Smooth muscle cell (in vitro differentiated cells): ENCODE results near the gene ARIH2. TPM values are rescaled to one million over a fixed set of nuclear protein-coding genes. Genes with fewer than 3 reads are reported as not detected.
A peak's percentile ranks its signal among the peaks of the same experiment; 100 is the strongest.

ENCODE experiments used
- DNase-seq: peaks from one replicate; lab custom pipeline; 2025; ENCODE audit not compliant: unreplicated experiment; lab: John Stamatoyannopoulos, UW
- H2AFZ ChIP-seq: fragments of 200-600 bp; sonication (generic); 2 replicates; pipeline ENCODE4 v1.6.0; 2016; ENCODE audit warnings: antibody characterized with exemption, low read depth, mild to moderate bottlenecking
- H3F3A ChIP-seq: fragments of 200-600 bp; sonication (generic); 2 replicates; pipeline ENCODE4 v1.6.0; 2017; ENCODE audit warnings: antibody characterized with exemption, low read depth
- H3K27ac ChIP-seq: fragments of 200-600 bp; sonication (generic); 2 replicates; pipeline ENCODE4 v1.5.1; 2016; ENCODE audit warnings: low read depth, mild to moderate bottlenecking
- H3K27me3 ChIP-seq: fragments of 200-600 bp; sonication (generic); 2 replicates; pipeline ENCODE4 v1.6.1; 2016; ENCODE audit warnings: low read depth, mild to moderate bottlenecking
- H3K36me3 ChIP-seq: fragments of 200-600 bp; sonication (generic); 2 replicates; pipeline ENCODE4 v1.5.1; 2016; ENCODE audit warnings: low read depth
- H3K4me1 ChIP-seq: fragments of 200-600 bp; sonication (generic); 2 replicates; pipeline ENCODE4 v1.5.1; 2016; ENCODE audit warnings: low read depth
- H3K4me2 ChIP-seq: fragments of 200-600 bp; sonication (generic); 2 replicates; pipeline ENCODE4 v1.6.0; 2016; ENCODE audit warnings: mild to moderate bottlenecking
- H3K4me3 ChIP-seq: fragments of 200-600 bp; sonication (generic); 2 replicates; pipeline ENCODE4 v1.5.1; 2016; ENCODE audit warnings: mild to moderate bottlenecking
- H3K79me2 ChIP-seq: fragments of 200-600 bp; sonication (generic); 2 replicates; pipeline ENCODE4 v1.6.0; 2016; ENCODE audit warnings: low read depth, mild to moderate bottlenecking
- H3K9ac ChIP-seq: fragments of 200-600 bp; sonication (generic); 2 replicates; pipeline ENCODE4 v1.6.0; 2016; ENCODE audit warnings: low read depth
- H3K9me3 ChIP-seq: fragments of 200-600 bp; sonication (generic); replicated peaks from 2 replicates; pipeline ENCODE4 v1.5.1; 2016; ENCODE audit warnings: low read depth
- H4K20me1 ChIP-seq: fragments of 200-600 bp; sonication (generic); 2 replicates; pipeline ENCODE4 v1.6.0; 2016; ENCODE audit warnings: low read depth
- WGBS: methylation state at CpG from one replicate; pipeline ENCODE4 v1.1.7; 2016; ENCODE audit warnings: low lambda C conversion rate; 5-methylcytosine and 5-hydroxymethylcytosine counted together
- polyA plus RNA-seq: library from polyadenylated mRNA; unstranded; fragments of >200 nt; fragmentation: Nextera tagmentation; extraction: Ambion mirVana; gene quantifications from 2 replicates; pipeline ENCODE4 v1.2.1, GENCODE V29; 2016
- total RNA-seq: library from RNA; depleted of rRNA; stranded (reverse); fragments of >200 nt; gene quantifications from 2 replicates; pipeline ENCODE4 v1.2.3, GENCODE V29; 2014
- TF ChIP-seq, protein P1 (sequence below): fragments of 200-600 bp; sonication (generic); IDR thresholded peaks from 2 replicates; pipeline ENCODE4 v1.5.1; 2017; ENCODE audit warnings: borderline replicate concordance, mild to moderate bottlenecking, antibody characterized with exemption; ENCODE audit not compliant: insufficient read depth, poor library complexity, severe bottlenecking

ARIH2 gene
- total and polyA plus RNA-seq, 2 experiments from 2014 or later, result 39.7 to 43.6 TPM

DNA sequence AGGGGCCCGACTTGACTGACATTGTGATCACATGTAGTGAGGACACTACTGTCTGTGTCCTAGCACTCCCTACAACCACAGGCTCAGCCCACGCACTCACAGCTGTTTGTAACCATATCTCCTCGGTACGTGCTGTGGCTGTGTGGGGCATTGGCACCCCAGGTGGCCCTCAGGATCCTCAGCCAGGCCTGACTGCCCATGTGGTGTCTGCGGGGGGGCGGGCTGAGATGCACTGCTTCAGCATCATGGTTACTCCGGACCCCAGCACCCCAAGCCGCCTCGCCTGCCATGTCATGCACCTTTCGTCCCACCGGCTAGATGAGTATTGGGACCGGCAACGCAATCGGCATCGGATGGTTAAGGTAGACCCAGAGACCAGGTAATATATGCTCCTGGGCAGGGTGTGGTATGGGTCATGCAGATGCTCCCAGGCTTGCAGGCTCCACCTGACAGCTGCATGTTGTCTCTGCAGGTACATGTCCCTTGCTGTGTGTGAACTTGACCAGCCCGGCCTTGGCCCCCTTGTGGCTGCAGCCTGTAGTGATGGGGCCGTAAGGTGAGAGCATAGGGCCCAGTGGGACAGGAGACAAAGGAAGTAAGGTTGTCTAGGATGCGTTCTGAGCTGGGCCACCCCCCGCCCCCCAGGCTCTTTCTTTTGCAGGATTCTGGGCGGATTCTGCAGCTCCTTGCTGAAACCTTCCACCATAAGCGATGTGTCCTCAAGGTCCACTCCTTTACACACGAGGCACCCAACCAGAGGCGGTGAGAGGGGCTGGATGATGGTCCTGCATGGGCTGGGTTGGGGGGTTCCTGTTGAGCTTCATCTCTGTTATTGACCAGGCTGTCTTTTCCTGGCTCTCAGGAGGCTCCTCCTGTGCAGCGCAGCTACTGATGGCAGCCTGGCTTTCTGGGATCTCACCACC lies 95.4 kb downstream of the ARIH2 start:
- WGBS, result 89% methylated on average over 24 of the region's 24 CpGs
- no peak overlapping the region for H2AFZ ChIP-seq
- H3F3A ChIP-seq, result peaks cover 10% of the 10 kb centered on the region
- no peak overlapping the region for H3K27ac ChIP-seq
- no peak overlapping the region for H3K4me2 ChIP-seq
- no peak overlapping the region for H3K9ac ChIP-seq
- H3K9me3 ChIP-seq, result no peaks in the 10 kb centered on the region
- no peaks in the 10 kb centered on the region for H3K36me3 ChIP-seq
- TF ChIP-seq, protein P1, sequence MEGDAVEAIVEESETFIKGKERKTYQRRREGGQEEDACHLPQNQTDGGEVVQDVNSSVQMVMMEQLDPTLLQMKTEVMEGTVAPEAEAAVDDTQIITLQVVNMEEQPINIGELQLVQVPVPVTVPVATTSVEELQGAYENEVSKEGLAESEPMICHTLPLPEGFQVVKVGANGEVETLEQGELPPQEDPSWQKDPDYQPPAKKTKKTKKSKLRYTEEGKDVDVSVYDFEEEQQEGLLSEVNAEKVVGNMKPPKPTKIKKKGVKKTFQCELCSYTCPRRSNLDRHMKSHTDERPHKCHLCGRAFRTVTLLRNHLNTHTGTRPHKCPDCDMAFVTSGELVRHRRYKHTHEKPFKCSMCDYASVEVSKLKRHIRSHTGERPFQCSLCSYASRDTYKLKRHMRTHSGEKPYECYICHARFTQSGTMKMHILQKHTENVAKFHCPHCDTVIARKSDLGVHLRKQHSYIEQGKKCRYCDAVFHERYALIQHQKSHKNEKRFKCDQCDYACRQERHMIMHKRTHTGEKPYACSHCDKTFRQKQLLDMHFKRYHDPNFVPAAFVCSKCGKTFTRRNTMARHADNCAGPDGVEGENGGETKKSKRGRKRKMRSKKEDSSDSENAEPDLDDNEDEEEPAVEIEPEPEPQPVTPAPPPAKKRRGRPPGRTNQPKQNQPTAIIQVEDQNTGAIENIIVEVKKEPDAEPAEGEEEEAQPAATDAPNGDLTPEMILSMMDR, result peak; percentile 55
- peaks cover 5% of the 10 kb centered on the region for H3K4me1 ChIP-seq
- H3K4me3 ChIP-seq, result no peak overlapping the region
- DNase-seq, result no peak
- H3K79me2 ChIP-seq, result peaks cover 48% of the 10 kb centered on the region
- no peaks in the 10 kb centered on the region for H3K27me3 ChIP-seq
- peaks cover 64% of the 10 kb centered on the region for H4K20me1 ChIP-seq

DNA sequence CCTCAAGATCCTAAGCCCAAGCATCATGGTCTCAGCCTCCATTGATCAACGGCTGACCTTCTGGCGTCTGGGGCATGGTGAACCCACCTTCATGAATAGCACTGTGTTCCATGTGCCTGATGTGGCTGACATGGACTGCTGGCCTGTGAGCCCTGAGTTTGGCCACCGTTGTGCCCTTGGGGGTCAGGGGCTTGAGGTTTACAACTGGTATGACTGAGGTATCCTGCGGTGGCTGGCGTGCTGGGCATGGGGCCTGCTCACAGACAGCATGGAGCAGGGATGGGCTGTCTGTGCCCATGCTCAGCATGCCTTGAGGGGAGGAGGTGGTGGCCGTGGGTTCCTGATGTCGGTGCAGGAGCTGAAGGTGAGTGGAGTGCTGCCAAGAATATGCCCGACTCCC lies 96.4 kb downstream of the ARIH2 start:
- Histone ChIP-seq H3K79me2 (peaks cover 47% of the 10 kb centered on the region), H3K27ac (no peak overlapping the region), H2AFZ (no peak overlapping the region), H3K4me1 (peaks cover 13% of the 10 kb centered on the region), H3K27me3 (no peaks in the 10 kb centered on the region), H3K9ac (no peak overlapping the region), H3K36me3 (no peaks in the 10 kb centered on the region), H3K9me3 (no peaks in the 10 kb centered on the region), H3K4me2 (no peak overlapping the region), H3K4me3 (no peak overlapping the region), H3F3A (peaks cover 19% of the 10 kb centered on the region), H4K20me1 (peaks cover 54% of the 10 kb centered on the region)
- TF ChIP-seq, protein P1, result no peak
- no peak for DNase-seq
- WGBS, result 93% methylated on average over 8 of the region's 8 CpGs

DNA sequence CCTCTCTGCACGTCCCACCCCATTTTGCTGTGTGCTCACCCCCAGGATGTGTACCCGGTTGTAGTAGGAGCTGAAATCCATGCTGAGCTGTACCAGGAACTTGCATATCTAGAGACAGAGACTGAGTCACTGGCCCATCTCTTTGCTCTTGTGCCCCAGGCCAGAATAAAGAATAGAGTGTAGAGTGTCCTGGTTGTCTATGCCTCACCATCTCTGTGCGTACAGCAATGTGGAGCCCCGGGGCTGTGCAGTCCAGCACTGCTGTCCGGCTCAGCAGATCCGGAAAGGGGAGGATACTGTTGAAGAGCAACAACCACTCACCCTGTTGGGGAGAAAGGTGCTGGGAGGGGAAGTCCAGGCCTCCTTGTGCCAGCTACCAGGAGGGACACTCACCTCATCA lies 97.1 kb downstream of the ARIH2 start:
- H3F3A ChIP-seq, result peaks cover 19% of the 10 kb centered on the region
- WGBS, result 84% methylated on average over 6 of the region's 6 CpGs
- no peak overlapping the region for H3K4me3 ChIP-seq
- no peak overlapping the region for H3K4me2 ChIP-seq
- H3K79me2 ChIP-seq, result peaks cover 47% of the 10 kb centered on the region
- H3K4me1 ChIP-seq, result peaks cover 13% of the 10 kb centered on the region
- H3K9ac ChIP-seq, result no peak overlapping the region
- no peaks in the 10 kb centered on the region for H3K36me3 ChIP-seq
- H3K9me3 ChIP-seq, result no peaks in the 10 kb centered on the region
- H3K27ac ChIP-seq, result no peak overlapping the region
- DNase-seq, result no peak
- no peak overlapping the region for H2AFZ ChIP-seq
- H3K27me3 ChIP-seq, result no peaks in the 10 kb centered on the region
- TF ChIP-seq, protein P1, result no peak
- peaks cover 47% of the 10 kb centered on the region for H4K20me1 ChIP-seq
